ENCODE measurements around the gene LSG1.

The LSG1 gene

GRCh38 chr3:194686816-194687637, 15.0 kb upstream of the LSG1 start:
- peak; percentile 15 for DNase-seq

GRCh38 chr3:194686414-194686815, 14.4 kb upstream of the LSG1 start:
- no peak for DNase-seq

GRCh38 chr3:194685718-194686413, 13.9 kb upstream of the LSG1 start, which contains the start of gene FAM43A:
Gene FAM43A, plus strand, starts transcription at chr3:194685883. Its CDS starts 944 bp downstream, at chr3:194686827.
- DNase-seq = peak; percentile 92

- no peak for DNase-seq
Observed at GRCh38 chr3:194685065-194685717, 13.2 kb upstream of the LSG1 start.

- DNase-seq = no peak
Observed at GRCh38 chr3:194683380-194683779, 11.4 kb upstream of the LSG1 start.

- DNase-seq = peak; percentile 65
Observed at GRCh38 chr3:194682694-194683310, 10.8 kb upstream of the LSG1 start.

- DNase-seq = no peak
Observed at GRCh38 chr3:194682189-194682693, 10.2 kb upstream of the LSG1 start.

- no peak for DNase-seq
Observed at GRCh38 chr3:194680888-194681615, 9.1 kb upstream of the LSG1 start.

GRCh38 chr3:194676471-194676870, 4.5 kb upstream of the LSG1 start:
- DNase-seq = no peak

GRCh38 chr3:194675680-194676079, 3.7 kb upstream of the LSG1 start:
- peak; percentile 12 for DNase-seq

GRCh38 chr3:194675081-194675640, 3.2 kb upstream of the LSG1 start:
- no peak for DNase-seq

- DNase-seq = no peak
Observed at GRCh38 chr3:194673761-194674160, 1.8 kb upstream of the LSG1 start.

GRCh38 chr3:194672876-194673275, 885 bp upstream of the LSG1 start:
- peak; percentile 16 for DNase-seq

- peak; percentile 39 for DNase-seq
Observed at GRCh38 chr3:194671511-194671899, 486 bp downstream of the LSG1 start.

- no peak for DNase-seq
Observed at GRCh38 chr3:194667363-194667762, 4.6 kb downstream of the LSG1 start.

GRCh38 chr3:194664857-194665256, 7.1 kb downstream of the LSG1 start:
- DNase-seq = no peak

GRCh38 chr3:194661946-194662345, 10.0 kb downstream of the LSG1 start:
- DNase-seq = no peak

GRCh38 chr3:194661374-194661773, 10.6 kb downstream of the LSG1 start:
- no peak for DNase-seq

GRCh38 chr3:194659778-194660177, 12.2 kb downstream of the LSG1 start:
- no peak for DNase-seq

- no peak for DNase-seq
Observed at GRCh38 chr3:194658477-194659242, 13.3 kb downstream of the LSG1 start.

GRCh38 chr3:194657439-194657838, 14.6 kb downstream of the LSG1 start:
- DNase-seq = no peak
